GM12891 (cell line): ENCODE measurements around the gene ACCSL.

ENCODE experiments used
- POLR2A ChIP-seq: IDR thresholded peaks from 2 replicates; pipeline ENCODE4 v1.6.1; 2011; ENCODE audit warnings: low read depth, low read length, control low read depth
- POLR2AphosphoS5 ChIP-seq: IDR thresholded peaks from 2 replicates; pipeline ENCODE4 v1.6.1; 2011; ENCODE audit warnings: low read depth, low read length, control low read depth
- TAF1 ChIP-seq: IDR thresholded peaks from 2 replicates; pipeline ENCODE4 v1.6.1; 2011; ENCODE audit warnings: low read depth, low read length, control low read depth

DNA sequence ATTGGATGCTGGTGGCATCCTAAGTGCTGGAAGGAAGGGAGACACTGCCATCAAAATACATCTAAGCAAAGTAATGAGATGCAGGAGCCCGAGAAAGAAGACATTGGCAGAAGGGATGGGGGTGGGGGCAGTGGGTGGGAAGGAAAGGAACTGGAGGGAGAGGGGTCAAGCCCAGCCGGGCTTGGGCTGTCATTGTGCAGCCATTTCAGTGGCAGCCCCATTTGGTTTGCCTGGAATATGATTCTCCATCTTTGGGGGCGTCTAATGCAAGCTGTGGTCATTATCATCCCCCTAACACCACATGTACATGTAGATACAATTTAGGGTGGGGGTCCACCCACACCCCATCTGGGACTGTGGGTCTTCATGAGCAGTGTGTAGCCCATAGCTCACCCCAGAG, 13.9 kb upstream of the ACCSL start:
- no peak for TF ChIP-seq TAF1
- no peak for TF ChIP-seq POLR2A
- no peak for TF ChIP-seq POLR2AphosphoS5
